Limb (tissue), 2 donors: ENCODE results near the gene CCNYL1.

Source experiments
- DNase-seq, 2 donors: peaks; one replicate each; pipeline ENCODE4 v3.0.0-alpha.2; 2016; ENCODE audit errors: extremely low spot score in 2 of 2

The CCNYL1 gene

GRCh38 chr2:207766041-207766551, 54.7 kb downstream of the CCNYL1 start:
- no peak for DNase-seq

DNA sequence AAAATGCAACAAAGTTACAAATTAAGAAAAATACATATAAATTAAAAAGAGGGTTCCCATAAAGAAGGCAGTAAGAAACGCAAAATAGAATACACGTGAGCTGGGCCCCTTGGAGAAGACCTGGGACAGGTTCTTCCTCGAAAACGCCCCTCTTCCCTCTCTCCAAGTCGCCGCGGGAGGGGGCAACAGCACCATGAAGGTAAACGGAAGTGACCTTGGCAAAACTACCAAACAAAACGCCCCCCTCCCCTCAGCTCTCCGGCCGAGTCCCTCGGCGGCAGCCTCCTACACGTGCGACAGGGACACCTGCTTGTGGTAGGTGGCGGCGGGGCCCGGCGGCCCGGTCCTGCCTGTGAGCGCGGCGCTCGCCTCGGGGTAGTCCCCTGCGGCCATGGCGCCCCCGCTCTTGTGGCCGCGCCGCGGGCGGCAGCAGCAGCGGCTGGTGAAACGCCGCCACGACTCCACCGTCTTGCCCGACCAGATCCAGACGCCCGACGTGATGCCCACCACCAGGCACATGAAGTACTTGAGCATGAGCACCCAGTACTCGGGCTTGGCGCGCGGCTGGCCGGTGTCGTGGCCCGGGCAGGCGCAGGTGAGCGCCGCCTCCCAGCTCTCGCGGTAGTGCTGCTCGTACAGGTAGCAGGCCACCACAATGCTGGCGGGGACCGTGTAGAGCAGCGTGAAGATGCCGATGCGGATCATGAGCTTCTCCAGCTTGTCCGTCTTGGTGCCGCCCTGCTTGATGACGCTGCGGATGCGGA, 55.4 kb downstream of the CCNYL1 start:
- peak in 1 of 2 donors; percentile 40 for DNase-seq

- peak in 1 of 2 donors; percentile 57 for DNase-seq
Observed at GRCh38 chr2:207767461-207768167, 56.2 kb downstream of the CCNYL1 start.

- peak in 1 of 2 donors; percentile 59 for DNase-seq
Observed at GRCh38 chr2:207768168-207768865, 56.9 kb downstream of the CCNYL1 start.

DNA sequence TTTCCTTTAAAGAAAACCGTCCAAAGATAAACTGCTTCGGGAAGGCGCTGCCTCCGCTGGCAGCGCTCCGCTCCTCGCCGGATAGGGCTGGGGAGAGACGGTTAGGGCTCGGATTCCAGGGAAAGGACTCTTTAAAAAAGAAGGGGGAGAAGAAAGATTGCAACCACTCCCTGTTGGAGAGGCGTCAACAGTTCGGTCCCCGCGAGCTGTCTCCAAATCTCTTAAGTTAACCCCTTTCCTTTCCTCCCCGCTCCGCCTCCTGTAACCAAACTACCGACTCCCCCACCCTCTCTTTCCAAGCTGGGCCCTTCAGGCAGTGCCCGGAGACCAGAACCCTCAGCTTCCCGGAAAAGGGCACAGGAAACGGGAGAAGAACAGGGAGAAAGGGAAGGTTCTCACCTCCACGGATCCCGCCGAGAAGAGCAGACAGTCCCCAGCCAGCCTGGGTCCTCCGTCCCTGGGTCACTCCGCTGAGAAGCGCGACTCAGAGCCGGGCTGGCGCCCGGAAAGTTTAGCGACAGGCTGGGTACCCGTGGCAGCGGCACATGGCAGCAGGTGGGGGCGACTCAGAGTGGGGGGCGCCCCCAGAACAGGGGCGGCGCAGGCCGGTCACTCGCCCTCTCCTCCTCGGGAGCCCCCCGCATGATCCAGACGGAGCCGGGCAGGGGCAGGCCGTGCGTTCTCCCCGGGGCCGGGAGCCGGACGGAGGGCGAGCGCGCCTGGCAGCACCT, 57.6 kb downstream of the CCNYL1 start:
- peak in 1 of 2 donors; percentile 64 for DNase-seq

DNA sequence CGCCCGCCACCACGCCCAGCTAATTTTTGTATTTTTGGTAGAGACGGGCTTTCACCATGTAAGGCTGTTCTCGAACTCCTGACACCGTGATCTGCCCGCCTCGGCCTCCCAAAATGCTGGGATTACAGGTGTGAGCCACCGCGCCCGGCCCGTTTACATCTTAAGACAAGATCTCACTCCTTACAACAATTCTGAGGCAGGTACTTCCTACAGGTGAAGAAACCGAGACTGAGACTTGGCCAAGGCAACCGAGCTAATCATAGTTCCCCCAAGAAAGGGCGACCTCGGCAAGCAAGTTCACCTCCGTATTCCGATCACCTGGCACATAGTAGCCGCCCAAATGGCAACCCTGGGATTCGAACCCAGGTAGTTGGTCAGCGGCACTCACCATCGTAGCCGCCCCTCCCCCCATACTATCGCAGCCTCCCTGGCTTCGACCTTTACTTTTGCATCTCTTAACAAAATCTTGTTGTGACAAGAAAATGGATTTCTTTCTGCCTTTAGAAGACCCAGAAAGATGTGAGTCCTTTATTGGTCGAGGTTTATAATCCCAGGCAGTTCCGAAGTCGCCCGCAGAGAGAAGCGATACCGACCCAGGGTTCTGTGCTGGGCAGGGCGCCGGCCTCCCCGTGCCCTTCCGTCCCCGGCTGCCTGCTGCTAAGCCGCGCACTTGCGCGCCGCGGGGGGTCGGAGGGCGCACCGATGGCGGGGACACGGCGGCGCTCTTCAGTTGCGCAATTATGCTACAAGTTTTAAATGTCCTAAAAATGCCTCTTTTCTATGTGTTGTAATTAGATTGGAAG, 59.4 kb downstream of the CCNYL1 start:
- DNase-seq = peak in 1 of 2 donors; percentile 40

GRCh38 chr2:207771421-207771820, 60.0 kb downstream of the CCNYL1 start:
- DNase-seq = no peak

DNA sequence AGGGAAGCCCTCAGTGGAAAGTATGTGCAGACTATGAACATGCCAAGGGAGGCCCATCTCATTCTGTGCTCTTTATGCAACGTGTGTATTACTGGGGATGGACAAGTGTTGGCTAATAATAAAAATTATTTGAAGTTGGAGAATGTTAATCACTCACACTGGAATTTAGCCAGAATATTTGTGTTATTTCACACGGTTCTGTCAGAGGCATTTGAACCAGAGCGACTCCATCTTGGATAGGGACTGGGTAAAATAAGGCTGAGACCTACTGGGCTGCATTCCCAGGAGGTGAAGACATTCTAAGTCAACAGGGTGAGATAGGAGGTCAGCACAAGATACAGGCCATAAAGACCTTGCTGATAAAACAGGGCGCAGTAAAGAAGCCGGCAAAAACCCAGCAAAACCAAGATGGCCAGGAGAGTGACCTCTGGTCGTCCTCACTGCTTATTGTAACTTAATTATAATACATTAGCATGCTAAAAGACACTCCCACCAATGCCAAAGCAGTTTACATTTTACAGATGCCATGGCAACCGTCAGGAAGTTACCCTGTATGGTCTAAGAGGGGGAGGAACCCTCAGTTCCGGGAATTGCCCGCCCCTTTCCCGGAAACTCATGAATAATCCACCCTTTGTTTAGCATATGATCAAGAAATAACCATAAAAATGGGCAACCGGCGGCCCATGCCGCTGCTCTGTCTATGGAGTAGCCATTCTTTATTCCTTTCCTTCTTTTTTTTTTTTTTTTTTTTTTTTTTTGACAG, 60.8 kb downstream of the CCNYL1 start:
- peak in 1 of 2 donors; percentile 38 for DNase-seq

- DNase-seq = no peak
Observed at GRCh38 chr2:207772844-207773205, 61.4 kb downstream of the CCNYL1 start.

DNA sequence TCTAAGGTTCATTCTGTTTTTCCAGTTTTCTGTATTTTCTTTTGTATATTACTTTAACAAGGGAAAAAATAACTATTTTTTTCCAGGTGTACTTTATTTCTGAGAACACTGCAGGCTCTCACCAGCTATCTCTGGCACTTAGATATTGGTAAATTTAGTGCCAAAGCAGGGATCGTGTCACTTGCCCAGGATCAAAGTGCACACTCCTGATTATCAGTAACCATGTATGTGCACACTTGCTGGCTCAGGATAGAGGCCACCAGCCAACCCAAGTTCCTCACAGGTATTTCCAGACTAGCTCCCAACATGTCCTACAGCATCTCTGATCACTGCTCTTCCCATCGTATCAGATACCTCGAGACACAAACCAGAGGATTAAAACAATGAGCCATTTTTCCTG, 64.0 kb downstream of the CCNYL1 start:
- DNase-seq = no peak

- no peak for DNase-seq
Observed at GRCh38 chr2:207777124-207777523, 65.7 kb downstream of the CCNYL1 start.

DNA sequence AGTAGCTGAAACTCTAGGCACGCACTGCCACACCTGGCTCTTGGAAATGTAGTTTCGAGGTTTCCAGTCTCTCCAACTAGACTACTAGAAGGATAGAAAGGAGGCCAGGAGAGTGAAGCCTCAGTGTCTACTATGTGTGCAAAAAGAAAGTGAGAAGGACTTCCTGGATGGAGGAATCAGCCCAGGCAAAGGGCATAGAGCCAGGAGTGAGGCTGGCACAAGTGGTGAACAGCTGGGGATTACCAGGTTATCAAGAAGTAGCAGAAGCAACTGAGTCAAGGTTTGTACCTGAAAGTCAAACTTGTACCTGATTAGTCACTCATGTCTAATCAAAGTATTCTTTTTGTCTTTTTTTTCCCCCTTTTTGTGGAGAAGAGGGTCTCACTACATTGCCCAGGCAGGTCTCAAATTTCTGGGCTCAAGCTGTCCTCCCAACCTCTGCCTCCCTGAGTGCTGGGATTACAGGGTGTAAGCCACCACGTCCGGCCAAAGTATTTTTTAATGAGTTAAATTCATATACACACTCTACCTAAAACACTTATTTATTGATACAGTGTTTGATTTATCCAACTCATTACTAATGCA, 67.0 kb downstream of the CCNYL1 start:
- no peak for DNase-seq

GRCh38 chr2:207779523-207779922, 68.1 kb downstream of the CCNYL1 start:
- no peak for DNase-seq

DNA sequence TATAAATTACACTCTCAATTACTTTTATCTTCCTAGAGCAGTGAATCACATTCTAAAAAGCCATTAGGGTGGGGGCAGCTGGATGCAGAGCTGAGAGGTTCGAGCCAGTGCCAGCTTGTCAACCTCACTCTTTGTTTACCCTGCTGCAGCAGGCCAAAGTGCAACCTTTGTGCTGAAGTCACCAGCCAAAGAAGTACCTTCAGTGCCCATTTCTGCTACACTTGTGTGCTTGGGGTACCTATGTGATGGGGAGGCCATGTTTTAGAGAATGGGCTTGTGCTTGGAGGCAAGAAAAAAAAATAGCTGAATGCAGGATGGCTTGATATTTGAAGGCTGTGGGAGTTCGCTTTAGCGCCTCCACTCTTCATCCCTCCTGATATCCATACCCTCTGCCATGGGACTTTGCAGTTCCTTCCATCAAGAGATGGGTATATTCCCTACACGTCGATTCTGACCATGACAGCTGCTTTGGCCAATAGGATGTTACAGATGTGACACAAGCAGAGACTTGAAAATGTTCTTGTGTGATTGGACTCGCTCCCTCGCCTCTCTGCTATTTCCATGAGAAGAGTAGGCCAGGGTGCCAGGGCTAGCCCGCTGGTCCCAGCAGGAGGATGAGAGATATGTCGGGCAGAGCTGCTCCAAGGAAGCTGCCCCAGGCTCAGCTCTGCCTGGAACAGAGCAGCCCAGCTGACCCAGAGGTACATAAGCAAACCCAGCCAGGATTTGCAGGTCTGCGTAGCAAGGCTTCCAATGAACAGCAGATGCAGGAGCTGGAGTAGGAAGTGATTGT, 71.0 kb downstream of the CCNYL1 start:
- DNase-seq = no peak

DNA sequence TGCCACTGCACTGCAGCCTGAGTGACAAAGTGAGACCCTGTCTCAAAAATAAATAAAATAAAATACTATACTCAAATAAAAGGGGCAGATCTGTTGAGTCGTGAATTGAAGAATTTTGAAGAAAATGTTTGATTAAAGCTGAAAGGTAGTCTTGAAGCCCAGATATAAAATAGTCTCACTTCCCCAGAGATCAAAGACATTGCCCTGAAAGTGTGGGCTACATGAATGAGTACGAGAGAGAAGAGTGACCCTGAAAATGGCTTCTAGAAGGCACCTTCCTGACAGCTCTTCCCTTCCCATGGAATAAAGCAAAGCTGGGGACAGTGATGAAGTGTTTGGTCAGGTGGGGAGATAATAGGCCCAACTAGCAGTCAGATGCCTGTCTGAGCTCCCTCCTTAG, 72.1 kb downstream of the CCNYL1 start:
- DNase-seq = no peak

DNA sequence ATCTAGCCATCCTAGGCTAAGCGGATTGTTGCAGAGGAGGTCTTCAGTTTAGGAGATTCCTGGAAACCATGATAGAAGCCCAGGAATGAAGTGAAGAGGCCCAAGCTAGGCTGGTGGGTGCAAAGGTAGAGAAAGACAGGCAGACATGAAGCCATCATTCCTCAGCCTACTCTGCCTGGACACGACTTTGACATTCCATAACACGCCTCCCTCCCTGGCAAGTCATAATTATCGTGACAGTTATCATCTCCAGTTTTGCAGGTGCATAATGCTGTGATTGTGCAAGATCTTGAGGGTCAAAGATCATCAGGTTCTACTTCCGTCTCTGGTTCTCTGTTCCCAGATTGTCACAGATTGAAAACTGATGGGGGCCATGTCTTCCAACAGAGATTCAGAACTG, 73.5 kb downstream of the CCNYL1 start:
- no peak for DNase-seq

DNA sequence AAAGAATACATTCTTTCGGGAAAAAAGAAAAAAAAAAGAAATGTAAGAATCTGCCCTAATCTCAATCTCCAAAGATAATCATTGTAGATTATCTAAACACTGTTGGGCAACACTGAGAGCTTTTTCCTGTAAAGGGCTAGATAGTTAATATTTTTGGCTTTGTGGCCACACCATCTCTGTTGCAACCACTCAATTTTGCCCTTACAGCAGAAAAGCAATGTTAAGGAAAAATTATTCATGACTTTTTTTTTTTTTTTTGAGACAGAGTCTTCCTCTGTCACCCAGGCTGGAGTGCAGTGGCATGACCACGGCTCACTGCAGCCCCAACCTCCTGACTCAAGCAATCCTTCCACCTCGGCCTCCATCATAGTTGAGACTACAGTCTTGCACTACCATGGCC, 75.6 kb downstream of the CCNYL1 start:
- no peak for DNase-seq

DNA sequence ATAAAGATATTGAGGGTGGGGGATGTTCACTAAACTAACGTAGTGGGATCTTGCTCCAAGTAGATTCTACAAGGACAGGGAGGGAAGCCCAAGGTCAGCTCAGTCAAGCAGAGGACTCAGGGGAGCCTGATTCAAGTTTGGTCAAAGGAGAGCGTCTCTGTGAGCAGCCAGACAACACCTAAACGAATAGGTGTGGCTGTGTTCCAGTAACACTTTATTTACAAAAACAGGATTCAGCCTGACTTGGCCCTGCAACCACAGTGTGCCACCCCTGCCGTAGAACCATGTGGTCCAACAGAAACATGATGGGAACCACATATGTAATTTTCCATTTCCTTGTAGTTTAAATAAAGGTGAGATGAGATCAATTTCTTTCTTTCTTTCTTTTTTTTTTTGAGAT, 76.4 kb downstream of the CCNYL1 start:
- no peak for DNase-seq

- no peak for DNase-seq
Observed at GRCh38 chr2:207790898-207791297, 79.5 kb downstream of the CCNYL1 start.
